Measurements from ENCODE around the gene SOX13.
"Not testable (repeated sequence)": the region's sequence is repeated elsewhere in the genome, so short reads cannot be mapped to it uniquely, and the experiment has no call there.

SOX13 gene

DNA sequence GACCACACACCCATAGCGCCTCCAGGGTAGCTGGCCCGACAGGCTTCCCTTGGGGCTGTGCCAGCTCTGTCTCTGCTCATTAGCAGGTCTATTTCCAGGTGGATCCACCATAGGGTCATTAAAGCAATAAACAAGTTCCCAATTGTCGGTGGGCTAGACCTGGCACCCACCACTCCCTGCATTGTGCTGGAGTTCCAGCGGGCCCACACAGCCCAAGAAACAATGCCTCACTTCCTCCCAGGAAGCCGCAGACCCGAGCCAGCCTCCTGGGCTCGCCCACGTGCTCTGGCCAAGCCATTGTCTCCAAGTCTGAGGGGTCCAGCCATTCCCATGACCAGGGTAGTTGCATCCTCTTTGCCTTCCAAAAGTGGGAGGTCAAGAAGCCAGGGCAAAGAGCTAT lies 27.5 kb upstream of the SOX13 start:
- no peaks in the 10 kb centered on the region for H3K4me1 Mint-ChIP-seq (ENCODE audit: low read depth)
- no peaks in the 10 kb centered on the region for H3K36me3 Mint-ChIP-seq (ENCODE audit: low read depth)
- H3K9me3 Mint-ChIP-seq, result no peaks in the 10 kb centered on the region
- H3K27me3 Mint-ChIP-seq, result no peaks in the 10 kb centered on the region
- H3K27ac Mint-ChIP-seq, result no peak overlapping the region
- no peak for DNase-seq
- no peak overlapping the region for H3K4me3 Mint-ChIP-seq

DNA sequence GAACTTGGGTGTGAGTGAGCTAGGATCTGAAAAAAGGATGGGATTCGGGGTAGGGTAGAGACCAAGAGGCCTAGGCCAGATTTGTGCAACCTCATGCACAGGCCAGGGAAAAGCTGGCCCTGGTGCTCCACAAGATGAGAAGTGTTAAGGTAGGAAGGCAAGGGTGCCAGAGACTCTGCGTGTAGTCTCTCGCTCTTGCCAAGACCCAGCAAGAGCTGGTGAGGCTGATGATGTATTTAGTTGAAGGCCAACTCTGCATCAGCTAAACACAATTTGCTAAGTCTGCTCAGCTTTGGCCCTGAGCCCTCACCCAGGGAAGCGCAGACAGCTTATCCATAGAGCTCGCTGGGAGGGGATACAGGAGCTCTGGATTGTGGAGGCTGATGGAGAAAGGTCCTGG lies 26.6 kb upstream of the SOX13 start:
- H3K4me1 Mint-ChIP-seq (ENCODE audit: low read depth), result no peaks in the 10 kb centered on the region
- H3K9me3 Mint-ChIP-seq, result no peaks in the 10 kb centered on the region
- no peaks in the 10 kb centered on the region for H3K36me3 Mint-ChIP-seq (ENCODE audit: low read depth)
- no peak overlapping the region for H3K27ac Mint-ChIP-seq
- H3K4me3 Mint-ChIP-seq, result no peak overlapping the region
- H3K27me3 Mint-ChIP-seq, result no peaks in the 10 kb centered on the region
- DNase-seq, result no peak

DNA sequence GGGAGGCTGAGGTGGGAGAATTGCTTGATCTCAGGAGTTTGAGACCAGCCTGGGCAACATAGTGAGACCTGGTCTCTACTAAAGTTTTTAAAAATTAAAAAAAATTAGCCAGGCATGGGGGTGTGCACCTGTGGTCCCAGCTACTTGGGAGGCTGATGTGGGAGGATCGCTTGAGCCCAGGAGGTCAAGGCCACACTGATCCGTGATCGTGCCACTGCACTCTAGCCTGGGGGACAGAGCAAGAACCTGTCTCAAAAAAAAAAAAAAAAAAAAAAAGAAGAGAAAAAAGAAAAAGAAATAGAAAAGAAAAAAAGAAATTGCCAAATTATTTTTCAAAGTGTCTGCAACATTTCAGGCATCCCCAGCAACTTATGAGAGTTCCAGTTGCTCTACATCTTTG lies 24.1 kb upstream of the SOX13 start:
- not testable (repeated sequence) for H3K4me1 Mint-ChIP-seq (ENCODE audit: low read depth); H3K4me3 Mint-ChIP-seq; H3K27ac Mint-ChIP-seq; DNase-seq; H3K9me3 Mint-ChIP-seq; H3K27me3 Mint-ChIP-seq; H3K36me3 Mint-ChIP-seq (ENCODE audit: low read depth)

DNA sequence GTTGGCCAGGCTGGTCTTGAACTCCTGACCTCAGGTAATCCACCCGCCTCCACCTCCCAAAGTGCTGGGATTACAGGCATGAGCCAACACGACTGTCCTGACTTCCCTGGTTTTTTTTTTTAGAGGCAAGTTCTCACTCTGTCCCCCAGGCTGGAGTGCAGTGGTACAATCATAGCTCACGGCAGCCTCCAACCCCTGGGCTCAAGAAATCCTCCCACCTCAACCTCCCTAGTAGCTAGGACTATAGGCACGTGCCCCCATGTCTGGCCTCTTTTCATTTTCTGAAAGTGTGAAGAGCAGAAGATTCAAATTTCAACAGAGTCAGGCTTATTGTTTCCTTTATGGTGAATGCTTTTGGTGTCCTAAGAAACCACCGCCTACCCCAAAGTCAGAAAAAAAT lies 21.7 kb upstream of the SOX13 start:
- Mint-ChIP-seq H3K27me3 (no peaks in the 10 kb centered on the region), H3K36me3 (ENCODE audit: low read depth) (no peaks in the 10 kb centered on the region), H3K4me1 (ENCODE audit: low read depth) (no peaks in the 10 kb centered on the region), H3K4me3 (no peak overlapping the region), H3K9me3 (no peaks in the 10 kb centered on the region), H3K27ac (no peak overlapping the region)
- no peak for DNase-seq

DNA sequence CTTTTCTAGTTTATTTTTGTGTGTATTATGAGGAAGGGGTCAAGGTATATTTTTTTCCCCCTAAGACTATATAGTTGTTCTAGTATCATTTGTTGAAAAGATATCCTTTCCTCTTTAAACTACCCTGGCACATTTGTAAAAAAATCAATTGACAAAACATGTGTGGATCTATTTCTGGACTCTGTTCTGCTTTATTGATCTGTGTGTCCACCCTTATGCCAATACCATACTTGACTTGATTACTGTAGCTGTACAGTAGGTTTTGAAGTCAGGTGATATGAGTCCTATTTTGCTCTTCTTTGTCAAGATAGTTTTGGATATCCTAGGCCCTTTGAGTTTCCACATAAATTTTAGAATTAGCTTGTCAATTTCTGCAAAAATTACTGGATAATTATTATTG lies 21.2 kb upstream of the SOX13 start:
- DNase-seq, result no peak
- Mint-ChIP-seq H3K4me1 (ENCODE audit: low read depth) (no peaks in the 10 kb centered on the region), H3K9me3 (no peaks in the 10 kb centered on the region), H3K27ac (no peak overlapping the region), H3K4me3 (no peak overlapping the region), H3K27me3 (no peaks in the 10 kb centered on the region), H3K36me3 (ENCODE audit: low read depth) (no peaks in the 10 kb centered on the region)

DNA sequence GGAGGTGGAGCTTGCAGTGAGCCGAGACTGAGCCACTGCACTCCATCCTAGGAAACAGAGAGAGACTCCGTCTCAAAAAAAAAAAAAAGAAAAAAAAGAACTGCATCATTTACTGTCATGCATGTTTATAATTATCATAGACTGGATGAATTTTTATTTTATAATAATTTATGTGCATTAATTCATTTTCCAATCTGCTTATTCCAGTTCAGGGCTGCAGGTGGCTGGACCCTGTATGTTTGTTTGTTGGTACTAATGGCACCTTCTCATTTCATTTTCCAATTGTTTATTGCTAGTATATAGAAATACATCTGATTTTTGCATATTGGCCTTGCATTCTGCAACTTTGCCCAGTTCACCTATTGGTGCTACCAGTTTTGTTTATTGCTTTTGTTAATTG lies 19.0 kb upstream of the SOX13 start:
- H3K36me3 Mint-ChIP-seq (ENCODE audit: low read depth), result no peaks in the 10 kb centered on the region
- no peak for DNase-seq
- no peak overlapping the region for H3K27ac Mint-ChIP-seq
- H3K9me3 Mint-ChIP-seq, result no peaks in the 10 kb centered on the region
- no peaks in the 10 kb centered on the region for H3K27me3 Mint-ChIP-seq
- no peak overlapping the region for H3K4me3 Mint-ChIP-seq
- H3K4me1 Mint-ChIP-seq (ENCODE audit: low read depth), result peaks cover 5% of the 10 kb centered on the region

DNA sequence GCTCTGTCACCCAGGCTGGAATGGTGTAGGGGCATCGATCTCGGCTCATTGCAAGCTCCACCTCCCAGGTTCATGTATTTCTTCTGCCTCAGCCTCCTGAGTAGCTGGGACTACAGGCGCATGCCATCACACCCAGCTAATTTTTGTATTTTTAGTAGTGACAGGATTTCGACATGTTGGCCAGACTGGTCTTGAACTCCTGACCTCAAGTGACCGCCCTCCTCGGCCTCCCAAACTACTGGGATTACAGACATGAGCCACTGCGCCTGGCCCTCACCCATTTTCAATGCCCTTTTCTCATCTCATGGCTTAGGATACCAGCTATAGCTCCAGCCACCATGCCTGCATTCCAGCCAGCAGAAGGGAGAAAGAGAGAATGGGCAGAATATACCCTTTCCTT lies 12.9 kb upstream of the SOX13 start:
- Mint-ChIP-seq H3K27ac (no peak overlapping the region), H3K36me3 (ENCODE audit: low read depth) (no peaks in the 10 kb centered on the region), H3K27me3 (no peaks in the 10 kb centered on the region), H3K9me3 (no peaks in the 10 kb centered on the region), H3K4me1 (ENCODE audit: low read depth) (peaks cover 5% of the 10 kb centered on the region), H3K4me3 (no peak overlapping the region)
- DNase-seq, result no peak

DNA sequence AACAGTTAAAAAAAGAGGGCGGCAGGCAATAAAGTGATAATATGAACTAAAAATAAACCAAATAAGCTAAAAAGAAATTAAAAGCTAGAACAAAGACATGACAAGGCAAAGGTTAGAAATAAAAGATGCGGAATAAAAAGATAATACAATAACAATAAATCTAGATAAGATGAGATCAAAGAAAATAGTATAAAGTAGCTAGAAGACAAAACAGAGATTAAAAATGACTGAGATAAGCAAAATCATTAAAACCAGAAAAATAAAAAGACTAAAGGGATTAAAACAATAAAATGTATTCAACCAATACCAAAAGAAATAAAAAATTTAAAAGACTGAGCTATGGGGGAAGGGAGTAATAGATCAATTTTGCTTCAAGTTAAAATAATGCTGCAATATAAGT lies 10.8 kb upstream of the SOX13 start:
- Mint-ChIP-seq H3K27ac (no peak overlapping the region), H3K9me3 (no peaks in the 10 kb centered on the region), H3K27me3 (no peaks in the 10 kb centered on the region), H3K36me3 (ENCODE audit: low read depth) (no peaks in the 10 kb centered on the region), H3K4me3 (no peak overlapping the region), H3K4me1 (ENCODE audit: low read depth) (peaks cover 12% of the 10 kb centered on the region)
- no peak for DNase-seq

DNA sequence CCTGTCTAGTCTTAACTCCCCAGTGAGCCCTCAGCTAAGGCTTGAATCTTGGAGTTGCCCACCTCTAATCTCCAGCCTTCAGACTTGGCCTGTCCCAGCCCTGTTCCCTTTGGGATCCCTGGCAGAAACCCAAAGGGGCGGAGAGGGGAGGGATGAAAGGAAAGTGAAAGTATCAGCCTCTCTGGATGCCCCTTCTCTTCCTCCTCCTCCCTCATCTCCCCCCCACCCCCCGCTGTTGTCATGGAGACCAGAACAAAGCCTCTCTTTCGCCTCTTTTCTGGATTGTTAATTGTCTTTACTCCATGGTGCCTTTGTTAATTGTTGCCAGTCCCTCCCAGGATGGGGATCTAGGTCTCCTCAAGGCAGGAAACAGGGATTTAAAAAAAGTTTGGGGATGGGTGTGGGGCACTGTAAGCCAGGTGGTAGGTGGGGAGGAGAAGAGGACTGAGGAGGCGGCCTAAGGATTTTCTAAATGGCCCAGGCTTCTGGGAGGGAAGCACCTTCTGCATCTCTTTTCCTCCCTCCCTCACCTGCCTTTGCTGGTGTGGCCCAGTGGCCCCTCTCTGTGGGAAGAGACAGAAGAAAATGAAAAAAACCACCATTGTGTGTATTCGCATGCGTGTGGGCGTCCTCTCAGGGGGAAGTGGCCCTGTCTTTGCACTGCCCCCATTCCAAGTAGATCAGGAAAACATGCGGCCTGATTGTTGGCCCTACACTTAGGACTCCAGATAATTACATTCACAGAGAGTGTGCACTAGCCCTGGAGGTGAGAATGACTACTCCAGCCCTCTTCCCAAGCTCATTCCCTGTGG lies 7.5 kb upstream of the SOX13 start:
- Mint-ChIP-seq H3K4me1 (ENCODE audit: low read depth) (peaks cover 7% of the 10 kb centered on the region), H3K36me3 (ENCODE audit: low read depth) (no peaks in the 10 kb centered on the region), H3K27me3 (peaks cover 7% of the 10 kb centered on the region), H3K9me3 (no peaks in the 10 kb centered on the region), H3K27ac (no peak overlapping the region), H3K4me3 (no peak overlapping the region)
- DNase-seq, result no peak

DNA sequence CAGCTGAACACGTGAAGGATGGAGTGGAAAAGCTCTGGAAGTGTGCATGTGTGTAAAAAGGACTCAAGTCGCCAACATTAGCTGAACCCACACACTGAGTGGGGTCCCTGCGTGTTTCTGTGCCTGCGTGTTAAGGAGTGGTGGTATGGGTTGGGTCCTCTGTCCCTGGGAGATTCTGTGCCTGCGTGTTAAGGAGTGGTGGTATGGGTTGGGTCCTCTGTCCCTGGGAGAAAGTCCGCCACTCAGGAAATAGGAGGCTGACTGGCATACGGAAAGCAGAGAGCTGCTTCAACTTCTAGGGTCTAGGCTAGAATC lies 7.0 kb upstream of the SOX13 start:
- Mint-ChIP-seq H3K9me3 (no peaks in the 10 kb centered on the region), H3K4me3 (no peak overlapping the region), H3K4me1 (ENCODE audit: low read depth) (peaks cover 7% of the 10 kb centered on the region), H3K36me3 (ENCODE audit: low read depth) (no peaks in the 10 kb centered on the region), H3K27ac (no peak overlapping the region), H3K27me3 (peaks cover 9% of the 10 kb centered on the region)
- DNase-seq, result no peak

DNA sequence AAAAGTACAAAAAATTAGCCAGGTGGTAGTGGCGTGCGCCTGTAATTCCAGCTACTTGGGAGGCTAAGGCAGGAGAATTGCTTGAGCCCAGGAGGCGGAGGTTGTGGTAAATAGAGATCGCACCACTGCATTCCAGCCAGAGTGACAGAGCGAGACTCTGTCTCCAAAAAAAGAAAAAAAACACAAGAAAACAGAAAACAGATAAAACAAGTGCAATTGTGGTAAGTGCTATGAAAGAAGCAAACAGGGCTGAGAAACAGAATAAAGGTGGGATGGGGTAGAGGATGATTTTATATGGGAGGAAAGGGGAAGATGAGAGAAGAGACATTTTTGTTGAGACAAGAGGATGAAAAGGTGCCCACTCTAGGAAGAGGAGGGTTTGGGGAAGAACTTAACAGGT lies 5.0 kb upstream of the SOX13 start:
- Mint-ChIP-seq H3K4me3 (no peak overlapping the region), H3K27me3 (peaks cover 28% of the 10 kb centered on the region), H3K9me3 (no peaks in the 10 kb centered on the region), H3K27ac (no peak overlapping the region), H3K4me1 (ENCODE audit: low read depth) (peaks cover 7% of the 10 kb centered on the region), H3K36me3 (ENCODE audit: low read depth) (no peaks in the 10 kb centered on the region)
- no peak for DNase-seq

DNA sequence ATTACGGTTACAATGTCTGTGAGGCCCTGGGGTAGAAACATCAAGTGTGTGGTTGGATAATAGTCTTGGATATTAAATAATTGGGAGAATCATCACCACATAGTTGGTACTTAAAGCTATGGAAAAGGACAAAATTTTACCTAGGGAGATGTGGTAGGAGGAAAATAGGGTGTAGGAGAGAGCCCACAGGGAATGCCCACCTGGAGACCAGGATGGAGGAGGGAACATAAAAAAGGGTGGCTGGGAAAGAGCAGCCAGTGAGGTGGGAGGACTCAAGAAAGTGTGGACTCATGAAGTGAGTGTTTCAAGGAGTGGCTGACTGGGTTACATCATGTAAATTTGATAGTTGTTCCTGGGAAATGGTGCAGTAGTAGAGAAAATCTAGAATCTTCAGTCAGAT lies 3.0 kb upstream of the SOX13 start:
- H3K27ac Mint-ChIP-seq, result no peak overlapping the region
- H3K4me1 Mint-ChIP-seq (ENCODE audit: low read depth), result peaks cover 23% of the 10 kb centered on the region

DNA sequence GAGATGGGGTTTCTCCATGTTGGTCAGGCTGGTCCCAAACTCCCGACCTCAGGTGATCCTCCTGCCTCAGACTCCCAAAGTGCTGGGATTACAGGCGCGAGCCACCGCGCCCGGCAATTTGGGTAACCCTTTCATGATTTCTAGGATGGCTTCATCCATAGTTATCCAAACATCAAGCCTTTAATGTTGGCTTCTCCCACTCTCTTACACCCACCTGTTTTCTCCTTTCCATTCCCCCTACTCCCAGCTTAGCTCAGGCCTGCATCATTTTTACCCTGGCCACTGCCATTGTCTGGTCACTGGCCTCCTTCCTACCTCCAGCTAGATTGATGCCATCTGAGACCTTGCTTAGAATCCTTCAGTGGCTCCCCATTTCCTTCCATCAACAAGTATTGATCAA lies 2.0 kb upstream of the SOX13 start:
- no peak overlapping the region for H3K27ac Mint-ChIP-seq
- no peak for DNase-seq
- no peak overlapping the region for H3K4me3 Mint-ChIP-seq
- no peaks in the 10 kb centered on the region for H3K9me3 Mint-ChIP-seq
- H3K36me3 Mint-ChIP-seq (ENCODE audit: low read depth), result no peaks in the 10 kb centered on the region
- H3K4me1 Mint-ChIP-seq (ENCODE audit: low read depth), result peaks cover 23% of the 10 kb centered on the region
- H3K27me3 Mint-ChIP-seq, result peaks cover 55% of the 10 kb centered on the region

More for the DNA sequence above, 3.0 kb upstream of the SOX13 start:
- Mint-ChIP-seq H3K9me3 (no peaks in the 10 kb centered on the region), H3K27me3 (peaks cover 45% of the 10 kb centered on the region), H3K36me3 (ENCODE audit: low read depth) (no peaks in the 10 kb centered on the region), H3K4me3 (no peak overlapping the region)
- DNase-seq, result no peak

DNA sequence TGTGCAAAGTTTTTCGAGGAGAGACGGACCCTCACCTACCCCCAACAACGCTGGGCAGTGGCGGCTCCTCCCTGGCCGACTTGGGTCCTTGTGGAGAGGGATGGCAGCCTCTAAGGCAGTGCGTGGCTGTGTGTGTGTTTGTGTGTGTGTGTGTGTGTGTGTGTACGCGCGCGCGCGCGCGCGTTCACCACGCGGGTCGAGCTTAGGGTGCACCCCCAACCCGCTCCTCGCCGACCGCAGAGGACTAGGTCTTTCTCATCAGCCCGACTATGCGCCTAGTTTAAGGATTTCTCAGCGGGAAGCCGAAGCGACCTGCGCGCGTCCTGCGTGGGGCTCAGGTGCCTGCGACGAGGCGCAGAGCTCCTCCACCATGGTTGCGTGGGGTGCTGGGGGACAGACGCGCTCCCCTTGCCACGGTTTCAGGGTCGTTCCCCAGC lies 940 bp downstream of the SOX13 start:
- DNase-seq, result no peak
- H3K27me3 Mint-ChIP-seq, result peaks cover 81% of the 10 kb centered on the region
- peaks cover 21% of the 10 kb centered on the region for H3K4me1 Mint-ChIP-seq (ENCODE audit: low read depth)
- H3K27ac Mint-ChIP-seq, result no peak overlapping the region
- H3K9me3 Mint-ChIP-seq, result no peaks in the 10 kb centered on the region
- H3K4me3 Mint-ChIP-seq, result peak overlapping the region; percentile 75
- H3K36me3 Mint-ChIP-seq (ENCODE audit: low read depth), result no peaks in the 10 kb centered on the region

DNA sequence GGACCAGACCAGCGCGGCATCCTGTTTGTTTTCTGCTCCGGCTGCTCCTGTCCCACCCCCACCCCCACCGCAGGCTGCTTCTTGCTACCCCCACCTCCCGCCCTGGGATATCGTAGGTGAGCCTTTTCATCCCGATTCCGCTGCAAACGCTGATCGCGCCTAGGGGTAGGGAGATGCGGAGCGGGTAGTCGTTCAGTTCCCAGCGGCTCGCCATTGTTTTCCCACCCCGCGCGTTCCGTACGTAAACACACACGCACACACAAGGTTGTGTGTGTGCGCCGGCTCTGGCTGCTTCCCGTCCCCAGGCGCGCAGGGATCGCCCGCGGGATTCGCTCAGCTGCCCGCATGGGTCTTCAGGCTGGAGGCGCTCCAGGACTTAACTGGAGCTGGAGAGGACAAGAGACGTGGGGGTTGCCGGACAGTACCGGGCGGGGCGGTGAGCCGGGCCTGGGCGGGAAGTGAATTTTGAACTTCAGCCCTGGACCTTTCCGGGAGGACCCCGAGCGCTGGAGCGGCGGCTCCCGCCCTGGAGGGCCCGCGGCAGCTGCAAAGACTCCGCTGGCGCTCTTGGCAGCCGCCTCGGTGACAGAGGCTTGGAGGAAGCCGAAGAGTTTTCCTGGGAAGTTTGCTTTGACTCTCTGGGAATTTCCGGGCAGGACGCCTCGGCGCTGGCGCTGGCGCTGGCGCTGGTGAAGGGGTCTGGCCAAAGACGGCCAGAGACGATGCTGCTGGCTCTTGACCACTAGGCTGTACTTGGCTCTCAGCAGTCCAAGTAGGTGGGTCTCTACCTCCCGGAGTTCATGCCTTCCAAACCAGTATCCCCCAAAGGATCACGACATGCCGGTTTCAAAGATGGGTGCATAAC lies 1.6 kb downstream of the SOX13 start:
- Mint-ChIP-seq H3K4me3 (peak overlapping the region; percentile 75), H3K4me1 (ENCODE audit: low read depth) (peaks cover 21% of the 10 kb centered on the region), H3K36me3 (ENCODE audit: low read depth) (no peaks in the 10 kb centered on the region), H3K9me3 (no peaks in the 10 kb centered on the region), H3K27me3 (peaks cover 79% of the 10 kb centered on the region), H3K27ac (peak overlapping the region; percentile 22)
- DNase-seq, result no peak

Data from activated T-cell treated with anti-CD3 and anti-CD28 coated beads, Interleukin-2, amount 50 U/mL, for 24 hours (primary cell).